ENCODE measurements around the gene TTC22.

DNA sequence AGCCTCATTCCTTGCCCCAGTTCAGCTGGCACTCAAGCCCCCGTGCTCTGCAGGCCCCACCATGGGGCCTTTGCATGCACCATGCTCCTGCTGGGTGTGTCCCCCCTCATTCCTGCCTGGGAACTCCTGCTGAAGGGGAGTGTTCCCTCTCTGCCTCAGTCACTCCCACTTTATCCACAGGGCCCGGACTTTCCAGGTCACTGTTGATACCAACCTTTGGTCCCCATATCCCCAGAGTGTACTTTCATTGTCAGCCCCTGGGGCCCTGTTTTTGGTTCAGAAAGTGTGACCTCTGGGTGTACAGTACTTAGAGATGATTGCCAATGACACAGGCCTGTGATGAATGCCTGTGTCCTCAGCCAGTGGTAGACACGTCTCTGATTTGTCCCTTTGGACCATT is 2.9 kb downstream of the TTC22 start:
- TF ChIP-seq, protein P1, sequence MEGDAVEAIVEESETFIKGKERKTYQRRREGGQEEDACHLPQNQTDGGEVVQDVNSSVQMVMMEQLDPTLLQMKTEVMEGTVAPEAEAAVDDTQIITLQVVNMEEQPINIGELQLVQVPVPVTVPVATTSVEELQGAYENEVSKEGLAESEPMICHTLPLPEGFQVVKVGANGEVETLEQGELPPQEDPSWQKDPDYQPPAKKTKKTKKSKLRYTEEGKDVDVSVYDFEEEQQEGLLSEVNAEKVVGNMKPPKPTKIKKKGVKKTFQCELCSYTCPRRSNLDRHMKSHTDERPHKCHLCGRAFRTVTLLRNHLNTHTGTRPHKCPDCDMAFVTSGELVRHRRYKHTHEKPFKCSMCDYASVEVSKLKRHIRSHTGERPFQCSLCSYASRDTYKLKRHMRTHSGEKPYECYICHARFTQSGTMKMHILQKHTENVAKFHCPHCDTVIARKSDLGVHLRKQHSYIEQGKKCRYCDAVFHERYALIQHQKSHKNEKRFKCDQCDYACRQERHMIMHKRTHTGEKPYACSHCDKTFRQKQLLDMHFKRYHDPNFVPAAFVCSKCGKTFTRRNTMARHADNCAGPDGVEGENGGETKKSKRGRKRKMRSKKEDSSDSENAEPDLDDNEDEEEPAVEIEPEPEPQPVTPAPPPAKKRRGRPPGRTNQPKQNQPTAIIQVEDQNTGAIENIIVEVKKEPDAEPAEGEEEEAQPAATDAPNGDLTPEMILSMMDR (IDR thresholded peaks at IDR 0.05), result no peak
- TF ChIP-seq POLR2AphosphoS5 (IDR thresholded peaks at IDR 0.05), result no peak
